ENCODE results near the gene CRB3.

- TF ChIP-seq CTCF (IDR thresholded peaks at IDR 0.05): no peak
- TF ChIP-seq POLR2A (IDR thresholded peaks at IDR 0.05): no peak
Measured at GRCh38 chr19:6418562-6418932, 45.5 kb upstream of the CRB3 start.

Measured in lower leg skin (tissue), 3 donors.